Heart right ventricle (tissue), 16 donors: Measurements from ENCODE around the gene EVC2. TPM values are rescaled to one million over a fixed set of nuclear protein-coding genes. Genes with fewer than 3 reads are reported as not detected.

Experiments
- ATAC-seq, 8 donors: fragments of 200-7000 bp; cut with Tn5 transposase; one replicate each; pipeline ENCODE4 v1.9.1; 2020; ENCODE audit warnings: mild to moderate bottlenecking in 8 of 8, moderate library complexity in 8 of 8, moderate number of reproducible peaks in 1 of 8
- DNase-seq, 2 donors: peaks; one replicate each; pipeline ENCODE4 v3.0.0-alpha.2; 2020
- H3K27ac ChIP-seq, 10 donors: fragments of 200-600 bp; sonication (generic) in 2 of 10; one replicate each; pipeline versions ENCODE4 v1.5.0 to v1.8.0; 2020 to 2022; ENCODE audit warnings: mild to moderate bottlenecking in 3 of 10
- H3K27me3 ChIP-seq, 7 donors: fragments of 200-600 bp; one replicate each; pipeline ENCODE4 v1.8.0; 2021 to 2022; ENCODE audit warnings: mild to moderate bottlenecking in 2 of 7
- H3K36me3 ChIP-seq, 9 donors: fragments of 200-600 bp; sonication (generic) in 1 of 9; one replicate each; pipeline versions ENCODE4 v1.5.0 to v1.8.0; 2020 to 2022; ENCODE audit warnings: mild to moderate bottlenecking in 2 of 9
- H3K4me1 ChIP-seq, 9 donors: fragments of 200-600 bp; sonication (generic) in 1 of 9; one replicate each; pipeline versions ENCODE4 v1.5.0 to v1.8.0; 2020 to 2022; ENCODE audit warnings: mild to moderate bottlenecking in 4 of 9
- H3K4me3 ChIP-seq, 10 donors: fragments of 200-600 bp; sonication (generic) in 2 of 10; one replicate each; pipeline versions ENCODE4 v1.5.0 to v1.8.0; 2020 to 2022; ENCODE audit warnings: mild to moderate bottlenecking in 7 of 10, moderate library complexity in 2 of 10
- H3K9me3 ChIP-seq, 11 donors: fragments of 200-600 bp in 10 of 11; sonication (generic) in 2 of 11; one replicate each; pipeline versions ENCODE4 v1.5.0 to v1.8.0; 2013 to 2022; ENCODE audit warnings: mild to moderate bottlenecking in 2 of 11, control low read depth in 1 of 11, moderate library complexity in 1 of 11
- WGBS, 2 donors: extraction: QIAGEN DNeasy Blood & Tissue Kit; methylation state at CpG; one replicate each; pipeline ENCODE4 v1.1.7; 2013; ENCODE audit warnings: inconsistent platforms in 1 of 2; 5-methylcytosine and 5-hydroxymethylcytosine counted together
- intact Hi-C, 10 donors: fragments of 100-400 bp; cut with DNase I; formaldehyde crosslinking; loops; one replicate each; pipeline versions ENCODE4 v1.11.1 to v1.14.2; 2022
- polyA plus RNA-seq, 2 donors: library from polyadenylated mRNA; stranded (reverse); fragments of 200-250 nt; gene quantifications; one replicate each; pipeline ENCODE4 v1.2.3, GENCODE V29; 2013
- total RNA-seq, 10 donors: library from RNA; stranded (reverse); fragmentation: NEBNext Ultra II Directional in 3 of 10; extraction: Animal tissue kit (Norgen Biotek cat#: 25700) in 3 of 10; gene quantifications; one replicate each; pipeline versions ENCODE4 v1.2.1 to v1.2.4, GENCODE V29; 2021 to 2023
- TF ChIP-seq, protein P1 (sequence below), 9 donors: fragments of 200-600 bp; sonication (generic) in 2 of 9; IDR thresholded peaks; one replicate each; pipeline versions ENCODE4 v1.5.0 to v1.8.0; 2021 to 2022; ENCODE audit warnings: antibody characterized with exemption in 9 of 9, mild to moderate bottlenecking in 5 of 9, moderate library complexity in 1 of 9
- donor health status: Arrhythmogenic right ventricular cardiomyopathy.
- donor health status: ischemic (EF 13 %, LVEDD 7.1; RV severe dilation, severe dysfunction).
- donor health status: healthy with polysubstance abuse.
- donor health status: DM: no; HTN: yes; CAD: no.
- donor health status: DM: no; HTN: no; CAD: no.
- donor health status: ischemic (EF 25% LVEDD 6.9; RV normal size, moderate dysfunction).
- donor health status: ischemic (EF 25% LVEDD 5.7; RV mildly dilated, moderate dysfunction).
- donor health status: healthy.
- donor health status: DM: yes; HTN: yes; CAD: no.
- donor health status: Ischemic cardiomyopathy.
- donor health status: ischemic (EF 35%, LVEDD 5.7; RV mildly dilated, moderate dysfunction).
- donor health status: nonischemic (EF 11% LVEDD 7.7; RV severe dilation, severe dysfunction).
- donor health status: DM: yes; HTN: yes; CAD: no.
- donor health status: PGD.
- donor health status: ischemic (EF 29% LVEDD 5.4; RV normal size, mild dysfunction).
- donor health status: nonischemic (EF 23%, LVEDD 6.1; RV moderate dilation, normal function).

The EVC2 gene
- total and polyA plus RNA-seq, 12 donors = 0.47 to 1.5 (median 0.91) TPM

GRCh38 chr4:5719350-5720055 is 11.1 kb upstream of the EVC2 start:
- no peak for DNase-seq
- Histone ChIP-seq H3K4me3 (no peak overlapping the region), H3K36me3 (peaks cover 0 to 20% (median 0%) of the 10 kb centered on the region in 9 donors), H3K27ac (no peak overlapping the region), H3K4me1 (no peaks in the 10 kb centered on the region), H3K27me3 (no peaks in the 10 kb centered on the region), H3K9me3 (peaks cover 0 to 17% (median 7%) of the 10 kb centered on the region in 11 donors)
- no peak for ATAC-seq
- intact Hi-C loops = no loop called here
- WGBS, 2 donors = 84 to 86% methylated on average over 7 of the region's 7 CpGs
- TF ChIP-seq, protein P1, sequence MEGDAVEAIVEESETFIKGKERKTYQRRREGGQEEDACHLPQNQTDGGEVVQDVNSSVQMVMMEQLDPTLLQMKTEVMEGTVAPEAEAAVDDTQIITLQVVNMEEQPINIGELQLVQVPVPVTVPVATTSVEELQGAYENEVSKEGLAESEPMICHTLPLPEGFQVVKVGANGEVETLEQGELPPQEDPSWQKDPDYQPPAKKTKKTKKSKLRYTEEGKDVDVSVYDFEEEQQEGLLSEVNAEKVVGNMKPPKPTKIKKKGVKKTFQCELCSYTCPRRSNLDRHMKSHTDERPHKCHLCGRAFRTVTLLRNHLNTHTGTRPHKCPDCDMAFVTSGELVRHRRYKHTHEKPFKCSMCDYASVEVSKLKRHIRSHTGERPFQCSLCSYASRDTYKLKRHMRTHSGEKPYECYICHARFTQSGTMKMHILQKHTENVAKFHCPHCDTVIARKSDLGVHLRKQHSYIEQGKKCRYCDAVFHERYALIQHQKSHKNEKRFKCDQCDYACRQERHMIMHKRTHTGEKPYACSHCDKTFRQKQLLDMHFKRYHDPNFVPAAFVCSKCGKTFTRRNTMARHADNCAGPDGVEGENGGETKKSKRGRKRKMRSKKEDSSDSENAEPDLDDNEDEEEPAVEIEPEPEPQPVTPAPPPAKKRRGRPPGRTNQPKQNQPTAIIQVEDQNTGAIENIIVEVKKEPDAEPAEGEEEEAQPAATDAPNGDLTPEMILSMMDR (IDR thresholded peaks at IDR 0.05) = no peak

- DNase-seq (no peak), ATAC-seq (no peak)
- TF ChIP-seq, protein P1 (IDR thresholded peaks at IDR 0.05) = no peak
- intact Hi-C loops = no loop called here
- WGBS, 2 donors = 83 to 84% methylated on average over 4 of the region's 4 CpGs
- Histone ChIP-seq H3K4me1 (no peaks in the 10 kb centered on the region), H3K9me3 (peaks cover 0 to 20% (median 7%) of the 10 kb centered on the region in 11 donors), H3K36me3 (peaks cover 0 to 18% (median 0%) of the 10 kb centered on the region in 9 donors), H3K27ac (no peak overlapping the region), H3K4me3 (no peak overlapping the region), H3K27me3 (no peaks in the 10 kb centered on the region)
Measured at GRCh38 chr4:5718411-5718810, 10.1 kb upstream of the EVC2 start.

GRCh38 chr4:5717449-5718158 is 9.2 kb upstream of the EVC2 start:
- H3K27me3 ChIP-seq = no peaks in the 10 kb centered on the region
- no peak overlapping the region for H3K27ac ChIP-seq
- H3K9me3 ChIP-seq = peaks cover 0 to 20% (median 7%) of the 10 kb centered on the region in 11 donors
- H3K4me3 ChIP-seq = no peak overlapping the region
- TF ChIP-seq, protein P1 (IDR thresholded peaks at IDR 0.05) = no peak
- DNase-seq = no peak
- peaks cover 0 to 16% (median 0%) of the 10 kb centered on the region in 9 donors for H3K36me3 ChIP-seq
- WGBS, 2 donors = 83 to 90% methylated on average over 4 of the region's 4 CpGs
- intact Hi-C loops = no loop called here
- H3K4me1 ChIP-seq = peaks cover 0 to 3% (median 0%) of the 10 kb centered on the region in 9 donors
- ATAC-seq = no peak

DNA sequence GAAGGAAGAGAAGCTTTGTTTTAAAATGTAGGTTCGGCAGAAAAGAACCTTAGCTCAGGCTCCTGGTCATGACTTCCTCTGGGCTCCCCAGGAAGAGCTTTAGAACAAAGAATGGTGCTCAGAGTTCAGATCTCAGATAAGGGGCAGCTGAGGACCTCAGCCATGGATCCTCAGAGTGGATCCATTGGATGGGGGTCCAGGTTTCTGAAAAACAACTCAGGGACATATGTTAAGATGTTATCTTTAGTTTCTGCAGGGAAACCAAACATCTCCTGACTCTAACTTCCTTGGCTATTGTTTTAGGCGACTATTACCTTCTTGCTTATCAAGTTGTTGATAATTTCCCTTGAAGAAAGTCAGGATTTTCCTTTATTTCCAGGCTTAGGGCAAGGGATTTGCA is 8.0 kb upstream of the EVC2 start:
- TF ChIP-seq, protein P1 (IDR thresholded peaks at IDR 0.05) = no peak
- DNase-seq (no peak), ATAC-seq (no peak)
- H3K9me3 ChIP-seq = peaks cover 0 to 20% (median 7%) of the 10 kb centered on the region in 11 donors
- peaks cover 0 to 12% (median 3%) of the 10 kb centered on the region in 9 donors for H3K4me1 ChIP-seq
- intact Hi-C loops = no loop called here
- peaks cover 0 to 14% (median 0%) of the 10 kb centered on the region in 9 donors for H3K36me3 ChIP-seq
- H3K27me3 ChIP-seq = peaks cover 0 to 11% (median 6%) of the 10 kb centered on the region in 7 donors
- 57 to 82% methylated on average over 2 of the region's 2 CpGs for WGBS, 2 donors
- no peak overlapping the region for H3K27ac ChIP-seq
- H3K4me3 ChIP-seq = no peak overlapping the region
